HG03095 (cell line): Measurements from ENCODE around the gene SLC6A11.

Experiments used
- ATAC-seq: cut with Tn5 transposase; IDR thresholded peaks from one replicate; pipeline ENCODE4 v1.9.1; 2021; ENCODE audit warnings: moderate library complexity; ENCODE audit not compliant: unreplicated experiment

Gene SLC6A11

DNA sequence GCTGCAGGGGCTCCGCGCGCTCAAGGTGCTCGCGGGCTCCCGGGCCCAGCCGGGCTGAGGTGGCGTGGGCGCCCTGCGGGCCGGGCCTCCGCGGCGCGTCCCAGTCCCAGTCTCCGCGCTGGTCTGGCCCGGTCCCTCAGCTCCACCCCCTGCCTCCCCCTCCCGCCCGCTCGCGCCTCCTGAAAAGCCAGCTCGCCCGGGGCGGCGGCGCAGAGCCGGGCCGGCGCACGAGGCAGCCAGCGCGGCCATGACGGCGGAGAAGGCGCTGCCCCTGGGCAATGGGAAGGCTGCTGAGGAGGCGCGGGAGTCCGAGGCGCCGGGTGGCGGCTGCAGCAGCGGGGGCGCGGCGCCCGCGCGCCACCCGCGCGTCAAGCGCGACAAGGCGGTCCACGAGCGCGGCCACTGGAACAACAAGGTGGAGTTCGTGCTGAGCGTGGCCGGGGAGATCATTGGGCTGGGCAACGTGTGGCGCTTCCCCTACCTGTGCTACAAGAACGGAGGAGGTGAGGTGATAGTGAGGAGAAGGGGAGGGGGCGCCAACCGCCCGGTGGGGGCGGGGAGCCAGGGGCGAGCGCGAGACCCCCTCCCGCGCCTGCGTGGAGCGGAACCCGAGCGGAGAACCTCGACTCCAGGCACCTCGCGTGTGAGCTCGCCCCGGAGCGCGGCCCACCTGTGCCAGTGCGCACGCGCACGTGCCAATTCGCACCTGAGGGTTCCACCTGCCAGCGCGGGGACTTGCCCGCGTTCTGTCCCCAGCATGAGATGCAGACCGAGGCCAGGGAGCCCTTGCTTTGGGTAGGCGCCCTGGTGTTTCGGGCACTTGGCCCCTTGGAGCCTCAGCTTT is at the start of gene SLC6A11:
SLC6A11 (plus strand) TSS at position 210 of the 844 bp plus-strand sequence; CDS start at position 248, 38 bp downstream.
- no peak for ATAC-seq

DNA sequence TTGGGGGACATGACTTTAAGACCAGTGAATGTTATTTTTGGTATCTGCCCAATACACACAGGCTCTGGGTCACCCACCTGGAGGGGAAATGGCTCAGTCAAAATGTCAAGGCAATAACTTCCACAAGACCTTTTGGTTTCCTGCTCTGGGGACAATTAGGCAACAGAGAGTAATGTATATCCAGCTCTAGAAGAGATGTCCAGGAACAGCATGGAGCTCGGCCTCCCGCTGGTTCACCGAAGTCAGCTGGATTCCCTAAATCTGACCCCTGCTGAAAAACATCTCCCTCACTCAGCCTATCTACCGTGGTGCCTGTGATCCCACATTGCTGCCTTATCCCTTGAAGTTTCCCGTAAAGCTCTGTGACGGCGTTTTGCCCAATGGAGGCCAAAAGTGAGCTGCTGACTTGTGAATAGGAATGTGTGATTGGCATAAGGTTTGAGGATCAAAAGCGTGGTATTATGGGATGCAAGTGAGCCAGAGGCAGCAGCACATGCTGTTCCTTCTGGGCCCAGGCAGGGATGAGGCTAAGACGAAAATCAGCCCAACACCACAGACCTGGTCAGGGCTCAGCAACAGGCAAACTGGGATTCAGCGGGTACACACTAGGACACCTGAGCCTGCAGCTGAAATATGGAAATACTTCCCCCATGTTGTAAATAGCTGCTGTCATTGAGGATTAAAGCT is 47.2 kb upstream of the SLC6A11 start:
- no peak for ATAC-seq

DNA sequence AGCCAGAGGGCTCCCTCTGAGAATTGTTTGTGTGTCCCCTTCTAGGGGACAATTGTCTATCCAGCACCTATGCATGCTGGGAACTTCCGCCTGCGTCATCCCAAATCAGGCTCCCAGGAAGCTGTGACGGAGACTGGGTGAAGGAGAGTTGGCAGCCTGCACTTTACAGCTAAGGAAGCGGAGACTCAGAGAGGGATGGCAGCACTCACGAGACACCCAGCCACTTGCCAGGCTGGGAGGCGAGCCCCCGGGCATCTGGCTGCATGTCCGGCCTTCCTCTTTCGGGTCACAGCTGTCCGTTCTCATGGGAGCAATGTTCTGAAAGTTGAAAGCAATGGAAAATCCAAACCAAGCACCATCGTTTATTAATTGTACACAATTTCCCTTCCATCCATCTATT is 45.5 kb upstream of the SLC6A11 start:
- ATAC-seq = no peak

DNA sequence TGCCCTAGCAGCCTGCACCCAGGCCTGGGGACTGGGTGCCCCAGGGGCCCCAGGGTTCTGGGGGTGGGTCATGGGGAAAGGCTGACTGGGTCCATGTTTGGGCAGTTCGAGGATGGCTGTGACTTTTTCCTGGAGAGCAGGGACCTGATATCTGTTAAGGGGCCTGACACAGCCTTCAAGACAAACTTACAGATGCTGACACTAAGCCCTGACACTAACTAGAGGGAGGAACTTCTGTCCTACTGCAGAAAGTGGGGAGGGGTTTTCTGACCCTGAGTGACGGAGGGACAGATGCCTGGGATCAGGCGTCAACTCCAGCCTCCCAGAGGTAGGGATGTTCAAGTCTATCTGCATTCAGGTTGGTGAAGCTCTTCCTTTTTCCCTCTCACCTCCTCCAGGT is 45.0 kb upstream of the SLC6A11 start:
- no peak for ATAC-seq

DNA sequence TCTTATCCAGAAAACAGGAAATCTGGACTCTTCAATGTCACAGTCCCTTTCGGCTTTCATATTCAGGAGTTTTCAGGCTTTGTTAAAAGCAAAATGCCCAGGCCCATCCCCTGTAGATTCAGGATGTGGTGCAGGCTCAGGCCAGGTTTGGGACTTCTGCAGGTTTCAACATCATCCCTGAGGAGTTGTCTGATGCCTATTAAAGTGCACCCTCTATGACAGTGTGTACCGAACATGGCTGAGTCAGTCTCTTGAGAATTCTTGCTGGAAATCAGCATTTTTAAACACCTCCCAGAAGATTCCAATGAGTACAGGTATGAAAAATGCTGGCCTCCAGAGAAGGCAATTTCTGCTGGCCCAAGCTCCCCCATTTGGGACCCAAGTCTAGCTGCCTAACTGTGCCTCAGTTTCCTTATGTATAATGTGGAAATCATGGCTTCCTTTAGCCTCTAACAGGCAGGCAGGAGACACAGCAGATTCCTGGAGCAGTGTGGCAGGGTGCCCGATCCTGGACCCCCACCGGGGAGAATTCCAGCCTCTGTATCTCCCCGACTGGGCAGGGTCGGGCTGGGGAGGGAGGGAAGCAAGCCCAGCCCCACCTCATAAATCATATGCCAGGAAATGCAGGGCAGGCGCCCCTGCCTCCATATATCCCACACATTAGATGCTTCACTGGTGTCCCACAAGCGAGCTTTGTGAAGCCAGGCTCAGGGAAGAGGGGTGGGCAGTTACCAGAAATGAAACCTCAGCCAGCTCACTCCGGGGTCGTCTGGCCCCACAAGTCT is 44.4 kb upstream of the SLC6A11 start:
- ATAC-seq = no peak

DNA sequence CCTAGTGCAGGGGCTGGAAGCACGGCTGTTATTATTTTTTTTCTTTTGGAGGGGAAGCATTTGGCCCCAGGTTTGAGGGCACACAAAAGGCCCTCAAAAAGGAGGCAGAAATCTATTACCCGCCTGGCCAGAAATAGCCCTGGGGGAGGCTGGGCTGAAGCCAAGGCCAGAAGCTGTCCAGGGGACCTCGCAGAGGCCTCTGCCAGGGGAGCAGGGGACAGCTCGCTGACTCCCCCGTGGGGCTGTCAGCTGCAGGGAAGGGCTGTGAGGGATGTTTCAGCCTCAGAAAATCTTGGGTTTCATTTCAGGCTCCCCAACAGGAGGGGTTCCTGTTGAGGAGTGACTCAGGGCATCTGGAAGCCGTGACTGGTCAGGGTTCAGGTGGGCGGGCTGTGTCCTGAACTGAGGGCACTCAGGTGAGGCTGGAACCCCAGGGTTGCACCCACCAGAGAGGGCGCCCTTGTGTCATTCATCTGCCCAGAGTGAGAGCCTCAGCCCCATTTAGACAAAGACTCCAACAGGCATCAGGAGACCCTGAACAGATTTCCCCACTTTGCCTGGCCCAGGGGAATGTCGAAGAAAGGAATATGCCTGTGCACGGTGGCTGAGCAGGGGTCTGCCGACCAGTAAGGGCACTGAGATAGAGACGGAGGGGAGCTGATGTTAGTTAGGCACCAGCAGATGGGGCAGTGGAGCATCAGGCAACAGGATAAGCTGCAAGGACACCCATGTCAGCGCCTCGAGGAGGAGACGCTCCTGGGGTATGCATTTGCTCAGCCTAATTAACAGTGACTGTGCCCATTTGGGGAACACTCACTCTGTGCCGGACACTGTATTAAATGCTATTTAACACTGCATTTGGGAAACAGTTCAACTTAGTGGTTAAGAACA is 43.5 kb upstream of the SLC6A11 start:
- no peak for ATAC-seq

DNA sequence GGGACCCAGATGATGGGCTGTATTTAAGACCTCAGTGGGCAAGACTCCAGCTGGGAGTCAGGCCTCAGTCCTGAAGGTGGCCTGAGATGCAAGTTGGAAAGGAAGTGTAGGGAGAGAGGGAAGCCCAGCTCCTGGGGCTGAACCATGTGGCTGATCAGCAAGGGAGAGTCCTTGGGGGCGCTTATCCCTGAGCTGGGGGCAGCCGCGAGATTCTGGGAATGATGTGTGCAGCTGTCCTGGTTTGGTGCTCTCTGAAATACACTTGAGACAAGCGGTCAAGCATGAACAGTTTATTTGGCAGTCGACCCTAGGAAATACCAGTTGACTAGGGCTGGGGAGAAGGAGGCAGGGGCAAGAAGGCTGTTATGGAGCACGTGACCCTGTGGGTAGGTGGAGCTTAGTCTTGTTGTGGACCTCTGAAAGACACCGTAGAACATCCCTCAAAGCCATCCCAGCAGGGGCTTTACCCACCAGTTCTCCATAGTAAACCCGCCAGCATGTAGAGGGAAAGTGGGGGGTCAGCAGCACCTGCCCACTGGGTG is 41.8 kb upstream of the SLC6A11 start:
- ATAC-seq = no peak

DNA sequence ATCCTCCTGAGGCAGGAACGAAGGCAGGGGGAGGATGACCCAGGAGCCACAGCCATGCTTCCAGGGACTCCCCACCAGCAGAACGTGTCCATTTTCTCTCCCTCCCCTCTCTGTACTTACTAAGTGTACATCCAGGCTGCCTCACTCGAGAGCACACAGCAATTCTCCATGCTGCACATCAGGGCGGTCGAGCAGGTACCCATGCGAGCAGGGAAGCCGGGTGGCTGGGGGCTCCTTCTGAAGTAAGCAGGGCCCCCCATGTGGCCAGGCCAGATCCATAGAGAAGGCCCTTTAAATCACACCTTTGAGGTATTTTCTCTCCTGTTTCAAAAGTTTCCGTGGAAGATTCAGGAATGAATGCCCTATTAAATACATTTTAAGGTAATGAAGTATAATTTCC is 41.2 kb upstream of the SLC6A11 start:
- no peak for ATAC-seq

DNA sequence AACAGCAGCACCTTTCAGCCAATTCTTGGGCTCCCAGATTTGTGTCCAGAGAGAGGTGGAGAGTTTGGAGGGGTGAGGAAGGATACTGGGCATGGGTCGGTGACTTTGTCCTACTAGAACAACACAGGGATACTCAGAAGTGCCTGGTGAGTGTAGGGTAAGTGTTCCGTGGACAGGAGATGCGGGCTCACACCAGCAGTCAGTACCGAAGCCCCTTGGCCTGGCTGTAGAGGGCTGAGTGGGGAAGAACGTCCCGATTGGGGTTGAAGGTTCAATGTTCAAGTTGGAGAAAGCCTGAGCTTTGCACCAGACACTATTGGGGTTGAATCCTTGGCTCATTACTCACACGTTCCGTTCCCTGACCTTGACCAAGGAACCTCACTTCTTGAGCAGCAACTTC is 40.8 kb upstream of the SLC6A11 start:
- no peak for ATAC-seq

DNA sequence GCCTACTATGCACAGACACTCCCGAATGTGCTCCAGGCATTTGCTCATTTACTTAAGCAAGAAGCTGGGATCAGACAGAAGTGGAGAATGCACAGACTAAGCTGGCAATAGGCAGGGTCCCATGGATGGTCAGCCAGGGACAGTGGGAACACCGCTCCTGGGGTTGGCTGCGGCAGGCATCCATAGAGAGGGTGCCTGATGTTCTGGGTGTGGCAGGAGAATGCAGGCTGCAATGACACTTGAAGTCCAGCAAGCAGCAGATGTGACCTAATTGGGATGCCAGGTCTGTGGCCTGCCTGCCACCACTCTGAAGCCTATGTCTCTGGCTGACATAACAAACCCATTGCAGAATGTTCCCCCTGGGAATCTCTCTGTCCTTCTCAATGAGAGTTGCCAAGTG is 40.2 kb upstream of the SLC6A11 start:
- no peak for ATAC-seq

DNA sequence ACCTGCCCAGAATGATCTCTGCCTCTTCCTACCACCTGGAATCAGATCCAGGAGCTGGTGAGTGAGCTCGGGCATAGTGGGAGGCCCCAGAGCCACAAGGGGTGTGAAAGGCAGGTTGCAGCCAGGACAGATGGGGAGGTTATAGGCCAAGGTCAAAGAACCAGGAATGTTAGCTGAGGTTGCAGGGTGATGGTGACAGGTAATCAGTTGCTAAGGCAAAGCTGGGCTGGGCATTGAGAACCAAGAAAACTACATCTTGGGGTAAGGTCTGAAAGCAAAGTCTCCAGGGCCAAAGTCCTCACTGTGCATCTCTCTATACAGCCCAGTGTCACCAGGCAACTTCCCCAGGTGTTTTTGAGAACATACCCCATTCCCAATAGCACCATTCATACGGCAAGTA is 38.4 kb upstream of the SLC6A11 start:
- no peak for ATAC-seq

DNA sequence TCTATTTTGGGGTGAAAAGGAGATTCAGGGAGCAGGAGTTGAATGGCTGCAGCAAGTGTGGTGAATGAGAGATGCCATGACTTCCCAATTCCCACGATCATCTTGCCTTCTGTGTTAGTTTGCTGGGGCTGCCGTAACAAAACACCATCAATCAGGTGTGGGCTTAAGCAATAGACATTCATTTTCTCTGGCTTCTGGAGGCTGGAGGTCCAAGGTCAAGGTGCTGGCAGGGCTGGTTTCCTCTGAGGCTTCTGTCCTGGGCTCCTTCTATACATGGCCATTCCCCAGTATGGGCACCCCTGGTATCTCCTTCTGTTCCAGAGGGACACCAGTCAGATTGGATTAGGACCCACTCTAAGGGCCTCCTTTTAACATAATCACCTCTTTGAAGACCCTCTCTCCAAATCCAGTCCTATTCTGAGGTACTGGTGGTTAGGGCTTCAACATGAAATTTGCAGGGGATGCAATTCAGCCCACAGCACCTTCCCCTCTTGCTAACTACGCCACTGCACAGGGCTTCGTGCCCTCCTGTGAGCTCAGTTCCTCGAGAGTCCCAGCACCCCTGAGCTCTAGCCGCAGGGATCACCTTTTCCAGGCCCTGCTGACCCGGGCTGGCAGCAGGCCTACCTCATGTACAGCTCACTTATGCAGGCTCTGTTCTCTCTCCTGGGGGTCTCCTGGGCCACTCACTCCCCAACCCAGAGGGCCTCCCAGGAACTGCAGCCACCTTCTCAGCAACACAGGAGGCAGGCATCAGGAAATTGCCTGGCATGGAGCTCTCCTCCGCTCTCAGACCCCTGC is 37.3 kb upstream of the SLC6A11 start:
- no peak for ATAC-seq

DNA sequence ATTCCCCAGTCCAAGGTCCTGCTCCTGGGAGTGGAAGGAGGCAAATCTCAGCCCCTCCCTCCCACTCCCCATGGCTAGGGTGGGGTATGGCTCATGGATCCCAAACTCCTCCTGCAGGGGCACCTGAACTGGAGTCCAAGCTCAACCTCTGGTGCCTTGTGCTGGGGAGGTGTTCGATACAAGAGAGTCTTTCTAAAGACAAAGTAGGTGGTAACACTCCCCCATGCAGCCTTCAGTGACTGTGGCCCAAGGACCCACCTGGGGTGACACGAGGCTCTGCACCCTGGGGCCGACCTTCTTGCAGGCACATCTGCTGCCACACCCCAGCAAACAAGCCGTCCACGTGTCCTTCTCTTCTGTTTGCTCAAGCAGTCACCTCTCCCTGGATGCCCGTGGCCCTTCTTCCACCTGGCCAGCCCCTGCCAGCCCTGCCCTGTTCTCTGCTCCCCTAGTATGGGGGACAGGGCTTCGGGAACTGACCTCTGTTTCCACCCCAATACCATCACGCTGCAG is 36.7 kb upstream of the SLC6A11 start:
- ATAC-seq = no peak

DNA sequence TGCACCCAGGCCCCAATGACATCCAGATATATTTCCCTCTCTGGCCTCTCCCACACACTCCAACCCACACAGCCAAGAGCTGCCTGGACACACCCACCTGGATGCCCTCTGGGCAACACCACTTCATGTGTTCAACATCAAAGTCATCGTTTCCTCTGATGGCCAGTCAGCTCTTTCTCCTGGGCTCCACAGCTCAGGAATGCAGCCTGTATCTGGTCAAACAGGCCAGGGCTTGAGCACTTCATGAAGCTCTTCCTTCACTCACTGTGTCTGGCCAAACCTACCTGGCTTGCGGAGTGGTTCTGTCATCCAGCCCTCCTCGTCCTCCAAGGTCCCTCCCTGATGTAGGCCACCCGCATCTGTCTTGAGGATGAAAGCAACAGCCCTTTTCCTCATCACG is 35.8 kb upstream of the SLC6A11 start:
- ATAC-seq = no peak

DNA sequence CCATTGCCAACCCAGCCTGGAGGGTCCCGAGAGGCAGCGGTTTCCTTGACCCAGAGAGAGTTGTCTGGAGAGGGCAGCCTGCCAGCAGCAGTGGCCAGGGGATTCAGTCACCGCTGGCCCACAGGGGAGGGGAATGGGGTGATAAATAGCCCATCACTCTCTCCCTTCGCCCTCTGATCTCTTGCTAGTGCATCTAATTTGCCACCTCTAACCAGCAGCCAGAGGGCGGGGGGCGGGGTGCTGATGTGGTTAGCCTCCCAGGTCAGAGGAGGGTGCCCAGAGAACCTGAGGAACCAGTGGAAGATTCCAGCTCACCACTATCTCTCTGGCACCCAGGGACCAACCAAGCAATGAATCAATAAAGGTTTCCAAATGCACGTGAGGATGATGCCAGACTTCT is 35.1 kb upstream of the SLC6A11 start:
- ATAC-seq = no peak

DNA sequence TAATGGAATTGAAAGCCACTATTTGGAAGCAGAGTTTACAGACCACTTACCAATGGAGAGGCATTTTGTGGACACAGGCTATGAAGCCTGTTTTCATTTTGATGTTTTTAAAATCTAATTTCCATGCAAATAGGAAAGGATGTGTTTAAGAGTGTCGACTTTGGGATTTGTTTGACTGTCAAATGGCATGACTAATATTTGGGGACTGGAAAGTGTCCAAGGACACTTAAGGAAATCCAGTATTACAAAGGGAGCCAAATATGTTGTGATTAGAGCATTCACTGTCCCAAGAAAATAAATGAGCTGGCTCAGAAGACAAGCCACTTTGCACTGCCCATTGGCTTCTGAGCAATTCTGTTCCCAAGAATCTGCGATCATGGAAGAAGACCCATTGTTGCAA is 34.0 kb upstream of the SLC6A11 start:
- no peak for ATAC-seq

DNA sequence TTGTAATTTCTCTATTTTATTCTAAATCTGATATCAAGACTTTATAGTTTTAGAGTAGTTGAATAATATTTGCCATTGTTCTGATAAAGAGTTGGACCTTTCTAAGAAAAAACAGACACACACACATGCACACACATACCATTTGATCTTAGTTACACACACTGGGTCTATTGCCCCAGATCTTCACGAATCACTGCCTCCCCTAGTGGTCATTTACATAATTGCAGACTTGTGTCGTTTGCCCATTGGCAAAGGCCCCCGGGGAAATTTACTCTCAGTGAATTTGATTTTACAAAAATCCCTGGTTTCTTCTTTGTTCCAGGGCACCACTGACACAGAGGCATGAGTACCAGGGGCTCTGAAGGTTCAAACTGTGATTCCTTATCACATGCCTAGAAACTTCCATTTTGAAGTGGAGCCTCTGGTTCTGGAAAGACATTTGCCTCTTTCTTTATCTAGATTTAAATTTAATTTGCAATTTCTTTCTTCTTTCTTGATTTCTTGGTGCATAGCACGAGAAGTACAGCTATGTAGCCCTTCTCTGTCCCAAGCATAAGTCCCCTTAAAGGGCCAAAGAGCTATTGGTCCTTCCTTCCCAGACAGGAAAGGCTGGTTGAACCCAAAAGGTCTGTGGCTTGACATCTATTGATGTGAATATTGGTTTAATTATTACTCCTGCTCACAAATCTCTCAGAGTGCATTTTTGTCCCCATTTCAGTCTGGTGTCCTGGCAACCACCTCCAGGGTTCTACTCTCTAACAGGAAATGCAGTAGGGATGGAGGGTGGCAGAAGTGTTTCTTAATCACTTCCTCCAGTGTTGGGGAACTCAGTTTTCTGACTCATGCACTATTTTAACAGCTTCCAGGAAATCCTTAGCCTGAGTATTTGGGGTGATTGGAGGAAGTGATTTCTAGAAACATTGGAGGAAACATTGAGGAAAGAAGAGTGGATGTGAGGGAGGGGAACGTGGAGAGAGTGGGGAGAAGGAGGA is 32.4 kb upstream of the SLC6A11 start:
- ATAC-seq = no peak

DNA sequence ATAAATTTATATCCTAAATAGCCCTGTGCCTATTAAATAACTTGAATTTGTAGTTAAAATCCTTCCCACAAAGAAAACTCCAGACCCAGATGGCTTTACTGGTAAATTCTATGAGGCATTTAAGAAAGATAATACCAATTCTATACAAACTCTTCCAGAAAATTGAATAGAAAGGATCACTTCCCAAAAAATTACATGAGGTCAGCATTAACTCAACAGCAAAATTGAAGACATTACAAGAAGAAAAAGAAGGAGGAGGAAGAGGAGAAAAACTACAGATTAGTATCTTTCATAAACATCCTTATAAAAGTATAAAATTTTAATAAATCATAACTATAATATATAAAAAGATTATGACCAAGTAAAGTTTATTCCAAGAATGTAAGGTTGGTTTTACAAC is 29.4 kb upstream of the SLC6A11 start:
- ATAC-seq = no peak
